Lower leg skin (tissue), 4 donors: ENCODE data around the gene GPD1. TPM values are rescaled to one million over a fixed set of nuclear protein-coding genes. Genes with fewer than 3 reads are reported as not detected.

Source experiments
- DNase-seq, 2 donors: peaks; one replicate each; pipeline ENCODE4 v3.0.0-alpha.2; 2019; ENCODE audit warnings: low spot score in 2 of 2
- H3K4me3 ChIP-seq: fragments of 200-600 bp; sonication (generic); 2 replicates; pipeline ENCODE4 v1.5.1; 2017; ENCODE audit warnings: mild to moderate bottlenecking, low read depth; ENCODE audit not compliant: poor library complexity, severe bottlenecking
- POLR2A ChIP-seq, 2 donors: fragments of 450-650 bp; IDR thresholded peaks; one replicate each; pipeline ENCODE4 v1.6.1; 2016 to 2017; ENCODE audit warnings: antibody characterized with exemption in 2 of 2, mild to moderate bottlenecking in 1 of 2, moderate library complexity in 1 of 2
- WGBS, 2 donors: methylation state at CpG; one replicate each; pipeline ENCODE4 v1.1.5; 2018; 5-methylcytosine and 5-hydroxymethylcytosine counted together
- intact Hi-C: fragments of 100-400 bp; cut with DNase I; formaldehyde crosslinking; loops from one replicate; pipeline ENCODE4 v1.15.0; 2023; ENCODE audit warnings: low total_unique reads
- total RNA-seq, 4 donors: library from RNA; depleted of rRNA; stranded (reverse); fragments of >200 nt; gene quantifications; one replicate each; pipeline ENCODE4 v1.1.0, GENCODE V29; 2016
- TF ChIP-seq, protein P1 (sequence below), 3 donors: fragments of 450-650 bp; IDR thresholded peaks; one replicate each; pipeline ENCODE4 v1.5.1; 2016; ENCODE audit warnings: antibody characterized with exemption in 3 of 3, mild to moderate bottlenecking in 3 of 3, moderate library complexity in 2 of 3

The GPD1 gene
- total RNA-seq, 4 donors from 2014 or later: 29.9 to 38.8 (median 36.7) TPM

DNA sequence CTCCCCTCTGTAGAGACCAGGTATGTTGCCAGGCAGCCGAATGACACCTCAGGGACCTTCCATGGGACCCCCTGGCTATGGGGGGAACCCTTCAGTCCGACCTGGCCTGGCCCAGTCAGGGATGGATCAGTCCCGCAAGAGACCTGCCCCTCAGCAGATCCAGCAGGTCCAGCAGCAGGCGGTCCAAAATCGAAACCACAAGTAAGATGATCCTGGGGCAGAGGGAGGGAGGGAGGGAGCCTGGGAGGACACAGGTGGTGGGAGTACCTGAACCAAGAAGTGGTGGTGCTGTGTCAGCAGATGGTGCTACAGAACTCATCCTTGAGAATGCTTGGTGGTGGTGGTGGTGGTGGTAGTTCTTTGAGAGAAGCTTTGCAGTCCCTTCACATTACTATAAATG, 17.7 kb upstream of the GPD1 start:
- no peak overlapping the region for H3K4me3 ChIP-seq
- no peak for DNase-seq
- intact Hi-C loops: no loop called here
- TF ChIP-seq, protein P1, sequence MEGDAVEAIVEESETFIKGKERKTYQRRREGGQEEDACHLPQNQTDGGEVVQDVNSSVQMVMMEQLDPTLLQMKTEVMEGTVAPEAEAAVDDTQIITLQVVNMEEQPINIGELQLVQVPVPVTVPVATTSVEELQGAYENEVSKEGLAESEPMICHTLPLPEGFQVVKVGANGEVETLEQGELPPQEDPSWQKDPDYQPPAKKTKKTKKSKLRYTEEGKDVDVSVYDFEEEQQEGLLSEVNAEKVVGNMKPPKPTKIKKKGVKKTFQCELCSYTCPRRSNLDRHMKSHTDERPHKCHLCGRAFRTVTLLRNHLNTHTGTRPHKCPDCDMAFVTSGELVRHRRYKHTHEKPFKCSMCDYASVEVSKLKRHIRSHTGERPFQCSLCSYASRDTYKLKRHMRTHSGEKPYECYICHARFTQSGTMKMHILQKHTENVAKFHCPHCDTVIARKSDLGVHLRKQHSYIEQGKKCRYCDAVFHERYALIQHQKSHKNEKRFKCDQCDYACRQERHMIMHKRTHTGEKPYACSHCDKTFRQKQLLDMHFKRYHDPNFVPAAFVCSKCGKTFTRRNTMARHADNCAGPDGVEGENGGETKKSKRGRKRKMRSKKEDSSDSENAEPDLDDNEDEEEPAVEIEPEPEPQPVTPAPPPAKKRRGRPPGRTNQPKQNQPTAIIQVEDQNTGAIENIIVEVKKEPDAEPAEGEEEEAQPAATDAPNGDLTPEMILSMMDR (IDR thresholded peaks at IDR 0.05): no peak
- WGBS, 2 donors: 67 to 70% methylated on average over 5 of the region's 5 CpGs

- WGBS, 2 donors: 85 to 86% methylated on average over 9 of the region's 9 CpGs
- H3K4me3 ChIP-seq: no peak overlapping the region
- intact Hi-C loops: no loop called here
- no peak for DNase-seq
- TF ChIP-seq, protein P1 (IDR thresholded peaks at IDR 0.05): no peak
- TF ChIP-seq POLR2A (IDR thresholded peaks at IDR 0.05): no peak
Observed at GRCh38 chr12:50087151-50087550, 16.7 kb upstream of the GPD1 start.

- WGBS, 2 donors: 32 to 53% methylated on average over 3 of the region's 3 CpGs
- TF ChIP-seq POLR2A (IDR thresholded peaks at IDR 0.05): no peak
- TF ChIP-seq, protein P1 (IDR thresholded peaks at IDR 0.05): no peak
- no peak for DNase-seq
- H3K4me3 ChIP-seq: no peak overlapping the region
- intact Hi-C loops: no loop called here
Observed at GRCh38 chr12:50087995-50088394, 15.8 kb upstream of the GPD1 start.

GRCh38 chr12:50088577-50089335, 15.1 kb upstream of the GPD1 start:
- H3K4me3 ChIP-seq: no peak overlapping the region
- TF ChIP-seq POLR2A (IDR thresholded peaks at IDR 0.05): no peak
- TF ChIP-seq, protein P1 (IDR thresholded peaks at IDR 0.05): peak in 1 of 3 donors; percentile 49
- intact Hi-C loops: no loop called here
- DNase-seq: no peak
- 12 to 28% methylated on average over 3 of the region's 3 CpGs for WGBS, 2 donors

DNA sequence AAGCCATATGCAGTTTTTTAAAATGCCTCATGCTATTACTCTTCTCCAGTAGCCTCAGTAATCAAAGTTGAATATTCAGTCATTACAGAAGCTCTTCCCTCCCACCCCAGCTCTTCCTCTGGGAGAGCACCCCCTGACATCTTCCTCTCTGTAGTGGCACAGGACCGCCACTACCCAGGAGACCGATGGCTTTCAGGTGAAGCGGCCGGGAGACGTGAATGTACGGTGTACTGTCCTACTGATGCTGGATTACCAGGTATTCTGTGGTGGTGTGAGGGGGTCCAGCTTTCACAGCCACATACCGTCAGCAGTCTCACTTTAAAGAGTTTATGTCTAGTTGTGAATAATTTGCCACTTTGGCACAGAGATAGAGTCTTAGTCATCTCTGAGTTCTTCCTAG, 14.1 kb upstream of the GPD1 start:
- TF ChIP-seq, protein P1 (IDR thresholded peaks at IDR 0.05): no peak
- TF ChIP-seq POLR2A (IDR thresholded peaks at IDR 0.05): no peak
- intact Hi-C loops: no loop called here
- H3K4me3 ChIP-seq: no peak overlapping the region
- DNase-seq: no peak
- 97% methylated on average over 7 of the region's 7 CpGs for WGBS, 2 donors

GRCh38 chr12:50090391-50090790, 13.4 kb upstream of the GPD1 start:
- TF ChIP-seq POLR2A (IDR thresholded peaks at IDR 0.05): no peak
- TF ChIP-seq, protein P1 (IDR thresholded peaks at IDR 0.05): no peak
- 86 to 87% methylated on average over 5 of the region's 5 CpGs for WGBS, 2 donors
- no peak for DNase-seq
- intact Hi-C loops: no loop called here
- no peak overlapping the region for H3K4me3 ChIP-seq
